ENCODE results near the gene DNTT.
A peak's percentile ranks its signal among the peaks of the same experiment; 100 is the strongest.

Gene DNTT

GRCh38 chr10:96369890-96370583 lies 65.8 kb downstream of the DNTT start:
- Histone ChIP-seq H3K27me3 (ENCODE audit: low read depth, low read length) (no peaks in the 10 kb centered on the region), H3K4me3 (ENCODE audit: low read depth in 1 of 2, low read length in 2 of 2) (no peak overlapping the region), H3K36me3 (ENCODE audit: control insufficient read depth in 1 of 2, insufficient read depth in 2 of 2, low read length in 2 of 2) (no peaks in the 10 kb centered on the region), H3K9me3 (ENCODE audit: control insufficient read depth in 1 of 2, low read length in 2 of 2) (no peaks in the 10 kb centered on the region), H3K27ac (ENCODE audit: low read length) (no peak overlapping the region), H3K4me1 (ENCODE audit: control insufficient read depth in 1 of 2, insufficient read depth in 2 of 2, low read length in 2 of 2) (peaks cover 0 to 2% of the 10 kb centered on the region in 2 donors)

GRCh38 chr10:96370584-96371157 lies 66.4 kb downstream of the DNTT start:
- H3K4me3 ChIP-seq (ENCODE audit: low read depth in 1 of 2, low read length in 2 of 2) = no peak overlapping the region
- no peaks in the 10 kb centered on the region for H3K9me3 ChIP-seq (ENCODE audit: control insufficient read depth in 1 of 2, low read length in 2 of 2)
- no peak overlapping the region for H3K27ac ChIP-seq (ENCODE audit: low read length)
- H3K4me1 ChIP-seq (ENCODE audit: control insufficient read depth in 1 of 2, insufficient read depth in 2 of 2, low read length in 2 of 2) = peaks cover 0 to 6% of the 10 kb centered on the region in 2 donors
- no peaks in the 10 kb centered on the region for H3K27me3 ChIP-seq (ENCODE audit: low read depth, low read length)
- H3K36me3 ChIP-seq (ENCODE audit: control insufficient read depth in 1 of 2, insufficient read depth in 2 of 2, low read length in 2 of 2) = no peaks in the 10 kb centered on the region

GRCh38 chr10:96371356-96371755 lies 67.1 kb downstream of the DNTT start:
- Histone ChIP-seq H3K4me1 (ENCODE audit: control insufficient read depth in 1 of 2, insufficient read depth in 2 of 2, low read length in 2 of 2) (peaks cover 0 to 8% of the 10 kb centered on the region in 2 donors), H3K4me3 (ENCODE audit: low read depth in 1 of 2, low read length in 2 of 2) (no peak overlapping the region), H3K27me3 (ENCODE audit: low read depth, low read length) (no peaks in the 10 kb centered on the region), H3K27ac (ENCODE audit: low read length) (no peak overlapping the region), H3K36me3 (ENCODE audit: control insufficient read depth in 1 of 2, insufficient read depth in 2 of 2, low read length in 2 of 2) (no peaks in the 10 kb centered on the region), H3K9me3 (ENCODE audit: control insufficient read depth in 1 of 2, low read length in 2 of 2) (no peaks in the 10 kb centered on the region)

GRCh38 chr10:96374004-96374403 lies 69.8 kb downstream of the DNTT start:
- Histone ChIP-seq H3K9me3 (ENCODE audit: control insufficient read depth in 1 of 2, low read length in 2 of 2) (no peaks in the 10 kb centered on the region), H3K27me3 (ENCODE audit: low read depth, low read length) (no peaks in the 10 kb centered on the region), H3K4me3 (ENCODE audit: low read depth in 1 of 2, low read length in 2 of 2) (no peak overlapping the region), H3K36me3 (ENCODE audit: control insufficient read depth in 1 of 2, insufficient read depth in 2 of 2, low read length in 2 of 2) (no peaks in the 10 kb centered on the region), H3K4me1 (ENCODE audit: control insufficient read depth in 1 of 2, insufficient read depth in 2 of 2, low read length in 2 of 2) (peaks cover 0 to 24% of the 10 kb centered on the region in 2 donors), H3K27ac (ENCODE audit: low read length) (no peak overlapping the region)

- Histone ChIP-seq H3K27me3 (ENCODE audit: low read depth, low read length) (no peaks in the 10 kb centered on the region), H3K4me3 (ENCODE audit: low read depth in 1 of 2, low read length in 2 of 2) (peak overlapping the region in 1 of 2 donors; percentile 63), H3K27ac (ENCODE audit: low read length) (no peak overlapping the region), H3K9me3 (ENCODE audit: control insufficient read depth in 1 of 2, low read length in 2 of 2) (no peaks in the 10 kb centered on the region), H3K4me1 (ENCODE audit: control insufficient read depth in 1 of 2, insufficient read depth in 2 of 2, low read length in 2 of 2) (peaks cover 0 to 25% of the 10 kb centered on the region in 2 donors), H3K36me3 (ENCODE audit: control insufficient read depth in 1 of 2, insufficient read depth in 2 of 2, low read length in 2 of 2) (no peaks in the 10 kb centered on the region)
Measured at GRCh38 chr10:96374639-96374984, 70.4 kb downstream of the DNTT start.

DNA sequence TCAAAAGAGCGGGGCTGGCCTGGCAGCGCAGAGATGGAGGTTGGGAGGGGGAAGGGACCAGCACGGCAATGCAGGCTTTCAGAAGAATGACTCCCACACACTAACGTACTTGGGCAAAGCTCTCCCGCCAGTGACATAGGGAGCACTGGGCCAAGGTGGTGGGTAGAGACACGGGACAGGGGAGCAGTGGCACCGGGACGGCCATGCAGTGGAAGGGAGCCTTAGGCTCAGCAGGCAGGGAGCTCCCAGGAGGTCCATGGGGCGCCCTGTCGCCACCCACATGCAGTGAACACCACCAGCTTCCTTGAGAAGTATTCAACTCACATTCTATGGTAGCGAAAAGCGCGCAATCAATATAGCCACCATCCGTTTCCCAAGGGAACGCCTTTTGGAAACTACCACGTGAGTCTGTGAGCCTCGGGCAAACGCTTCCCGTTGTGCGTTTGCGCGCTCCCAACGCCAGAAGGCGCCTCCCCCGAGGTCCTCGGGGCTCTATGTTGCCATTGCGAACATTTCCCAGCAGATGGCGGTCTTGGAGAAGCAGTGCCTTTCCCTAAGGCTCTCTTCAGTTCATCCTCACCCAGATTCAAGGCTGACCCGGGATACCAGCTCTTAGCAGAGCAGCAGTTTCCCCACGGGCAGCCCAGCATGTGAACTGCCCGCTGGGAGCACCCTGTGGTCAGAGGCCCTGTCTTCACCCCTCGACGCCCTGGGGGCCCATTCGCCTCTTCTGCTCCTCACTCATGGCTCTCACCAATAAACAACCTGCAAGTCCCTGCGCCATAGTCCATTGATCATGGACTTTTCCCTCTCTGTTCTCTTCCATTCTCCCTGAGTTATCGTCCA lies 71.0 kb downstream of the DNTT start:
- Histone ChIP-seq H3K4me1 (ENCODE audit: control insufficient read depth in 1 of 2, insufficient read depth in 2 of 2, low read length in 2 of 2) (peaks cover 0 to 25% of the 10 kb centered on the region in 2 donors), H3K4me3 (ENCODE audit: low read depth in 1 of 2, low read length in 2 of 2) (peak overlapping the region; percentile 63 to 64), H3K27me3 (ENCODE audit: low read depth, low read length) (no peaks in the 10 kb centered on the region), H3K36me3 (ENCODE audit: control insufficient read depth in 1 of 2, insufficient read depth in 2 of 2, low read length in 2 of 2) (no peaks in the 10 kb centered on the region), H3K9me3 (ENCODE audit: control insufficient read depth in 1 of 2, low read length in 2 of 2) (no peaks in the 10 kb centered on the region), H3K27ac (ENCODE audit: low read length) (no peak overlapping the region)

DNA sequence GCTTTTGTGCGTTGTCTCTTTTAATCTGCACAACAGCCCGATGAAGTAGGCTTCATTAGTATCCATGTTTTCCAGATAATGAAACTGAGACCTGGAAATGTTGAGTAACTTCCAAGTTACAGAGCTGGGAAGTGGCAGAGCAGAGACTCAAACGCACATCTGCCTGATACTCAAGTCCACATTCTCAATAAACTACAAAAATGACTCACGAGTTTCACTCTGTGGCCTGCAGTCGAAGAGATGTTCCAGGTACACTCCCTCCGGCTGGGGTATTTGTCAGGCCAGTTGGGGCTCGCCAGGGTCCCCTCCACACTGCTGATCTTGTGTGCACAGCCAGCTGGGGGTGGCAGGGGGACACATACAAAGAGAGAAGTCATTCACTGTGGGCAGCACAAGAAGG lies 72.2 kb downstream of the DNTT start:
- no peak overlapping the region for H3K27ac ChIP-seq (ENCODE audit: low read length)
- H3K36me3 ChIP-seq (ENCODE audit: control insufficient read depth in 1 of 2, insufficient read depth in 2 of 2, low read length in 2 of 2) = no peaks in the 10 kb centered on the region
- peaks cover 0 to 25% of the 10 kb centered on the region in 2 donors for H3K4me1 ChIP-seq (ENCODE audit: control insufficient read depth in 1 of 2, insufficient read depth in 2 of 2, low read length in 2 of 2)
- no peak overlapping the region for H3K4me3 ChIP-seq (ENCODE audit: low read depth in 1 of 2, low read length in 2 of 2)
- no peaks in the 10 kb centered on the region for H3K9me3 ChIP-seq (ENCODE audit: control insufficient read depth in 1 of 2, low read length in 2 of 2)
- H3K27me3 ChIP-seq (ENCODE audit: low read depth, low read length) = no peaks in the 10 kb centered on the region

DNA sequence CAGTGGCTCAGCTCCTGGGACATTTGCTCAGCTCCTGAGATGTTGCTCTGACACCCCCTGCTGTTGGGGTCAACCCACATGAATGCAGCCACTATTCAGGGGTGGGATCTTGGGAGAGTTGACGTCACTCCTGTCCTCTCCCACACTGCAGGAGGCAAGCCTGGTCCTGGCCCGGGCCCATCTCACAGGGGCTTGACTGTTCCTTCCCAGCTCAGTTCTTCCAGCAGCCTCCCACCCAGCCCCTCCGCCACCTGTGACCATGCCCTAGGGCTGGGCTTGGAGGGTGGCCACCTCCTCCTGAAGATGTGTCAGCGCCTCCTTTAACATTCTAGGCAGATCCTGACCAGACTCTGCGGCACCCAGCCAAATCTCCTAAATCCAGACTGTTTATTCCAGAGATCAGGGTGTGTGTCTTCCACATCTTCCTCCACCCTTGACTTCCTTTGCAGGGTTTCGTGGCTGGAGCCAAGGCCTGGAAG lies 73.6 kb downstream of the DNTT start:
- Histone ChIP-seq H3K27ac (ENCODE audit: low read length) (no peak overlapping the region), H3K4me3 (ENCODE audit: low read depth in 1 of 2, low read length in 2 of 2) (no peak overlapping the region)

GRCh38 chr10:96378741-96379140 lies 74.5 kb downstream of the DNTT start:
- Histone ChIP-seq H3K36me3 (ENCODE audit: control insufficient read depth in 1 of 2, insufficient read depth in 2 of 2, low read length in 2 of 2) (no peaks in the 10 kb centered on the region), H3K4me3 (ENCODE audit: low read depth in 1 of 2, low read length in 2 of 2) (no peak overlapping the region), H3K4me1 (ENCODE audit: control insufficient read depth in 1 of 2, insufficient read depth in 2 of 2, low read length in 2 of 2) (peaks cover 0 to 25% of the 10 kb centered on the region in 2 donors), H3K27ac (ENCODE audit: low read length) (no peak overlapping the region), H3K9me3 (ENCODE audit: control insufficient read depth in 1 of 2, low read length in 2 of 2) (no peaks in the 10 kb centered on the region), H3K27me3 (ENCODE audit: low read depth, low read length) (no peaks in the 10 kb centered on the region)

More for the DNA sequence above, 73.6 kb downstream of the DNTT start:
- H3K9me3 ChIP-seq (ENCODE audit: control insufficient read depth in 1 of 2, low read length in 2 of 2) = no peaks in the 10 kb centered on the region
- peaks cover 0 to 25% of the 10 kb centered on the region in 2 donors for H3K4me1 ChIP-seq (ENCODE audit: control insufficient read depth in 1 of 2, insufficient read depth in 2 of 2, low read length in 2 of 2)
- no peaks in the 10 kb centered on the region for H3K36me3 ChIP-seq (ENCODE audit: control insufficient read depth in 1 of 2, insufficient read depth in 2 of 2, low read length in 2 of 2)
- no peaks in the 10 kb centered on the region for H3K27me3 ChIP-seq (ENCODE audit: low read depth, low read length)

DNA sequence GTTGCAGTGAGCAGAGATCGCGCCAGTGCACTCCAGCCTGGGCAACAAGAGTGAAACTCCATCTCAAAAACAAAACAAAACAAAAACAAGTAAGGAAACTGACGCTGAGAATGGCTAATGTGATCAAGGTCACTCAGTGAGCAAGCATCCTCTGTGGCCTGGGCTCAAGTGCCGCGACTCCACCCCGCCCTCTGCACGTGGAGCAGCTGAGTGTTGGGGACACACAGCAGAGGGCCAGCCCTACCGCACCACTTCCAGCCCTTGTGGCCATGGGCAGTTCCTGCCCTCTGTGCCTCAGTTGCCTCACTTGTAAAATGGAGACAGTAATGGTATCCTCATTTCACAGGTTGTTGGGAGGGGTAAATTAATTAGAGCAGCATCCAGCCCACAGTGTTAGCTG lies 75.5 kb downstream of the DNTT start:
- no peaks in the 10 kb centered on the region for H3K36me3 ChIP-seq (ENCODE audit: control insufficient read depth in 1 of 2, insufficient read depth in 2 of 2, low read length in 2 of 2)
- H3K27ac ChIP-seq (ENCODE audit: low read length) = no peak overlapping the region
- no peaks in the 10 kb centered on the region for H3K27me3 ChIP-seq (ENCODE audit: low read depth, low read length)

DNA sequence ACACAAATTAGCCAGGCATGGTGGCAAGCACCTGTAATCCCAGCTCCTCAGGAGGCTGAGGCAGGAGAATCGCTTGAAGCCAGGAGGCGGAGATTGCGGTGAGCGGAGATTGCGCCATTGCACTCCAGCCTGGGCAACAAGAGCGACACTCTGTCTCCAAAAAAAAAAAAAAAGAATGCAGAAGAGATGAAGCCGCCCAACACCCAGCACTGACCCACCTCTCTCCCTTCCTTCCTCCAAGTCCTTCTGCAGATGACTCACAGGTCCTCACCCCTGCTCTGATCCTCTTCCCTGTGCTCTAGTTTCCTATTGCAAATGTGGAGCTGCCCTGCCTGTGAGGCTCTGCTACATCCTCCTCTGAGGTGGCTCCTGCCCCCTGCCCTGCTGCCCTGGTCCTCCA lies 76.6 kb downstream of the DNTT start:
- no peak overlapping the region for H3K27ac ChIP-seq (ENCODE audit: low read length)
- no peaks in the 10 kb centered on the region for H3K27me3 ChIP-seq (ENCODE audit: low read depth, low read length)
- H3K4me3 ChIP-seq (ENCODE audit: low read depth in 1 of 2, low read length in 2 of 2) = no peak overlapping the region
- no peaks in the 10 kb centered on the region for H3K9me3 ChIP-seq (ENCODE audit: control insufficient read depth in 1 of 2, low read length in 2 of 2)
- H3K4me1 ChIP-seq (ENCODE audit: control insufficient read depth in 1 of 2, insufficient read depth in 2 of 2, low read length in 2 of 2) = peaks cover 0 to 17% of the 10 kb centered on the region in 2 donors
- no peaks in the 10 kb centered on the region for H3K36me3 ChIP-seq (ENCODE audit: control insufficient read depth in 1 of 2, insufficient read depth in 2 of 2, low read length in 2 of 2)

More for the DNA sequence above, 75.5 kb downstream of the DNTT start:
- Histone ChIP-seq H3K4me3 (ENCODE audit: low read depth in 1 of 2, low read length in 2 of 2) (no peak overlapping the region), H3K4me1 (ENCODE audit: control insufficient read depth in 1 of 2, insufficient read depth in 2 of 2, low read length in 2 of 2) (peaks cover 0 to 25% of the 10 kb centered on the region in 2 donors), H3K9me3 (ENCODE audit: control insufficient read depth in 1 of 2, low read length in 2 of 2) (no peaks in the 10 kb centered on the region)

All from muscle layer of duodenum (tissue), 2 donors.